NCI-H2107 treated with DMSO at 0.1 percent for 48 hours (cell line): Measurements from ENCODE around the gene SERPINA5.
"Not testable (repeated sequence)": the region's sequence is repeated elsewhere in the genome, so short reads cannot be mapped to it uniquely, and the experiment has no call there.

Experiments
- DNase-seq: peaks from one replicate; lab custom pipeline; 2025; ENCODE audit not compliant: unreplicated experiment; lab: John Stamatoyannopoulos, UW

SERPINA5 gene

DNA sequence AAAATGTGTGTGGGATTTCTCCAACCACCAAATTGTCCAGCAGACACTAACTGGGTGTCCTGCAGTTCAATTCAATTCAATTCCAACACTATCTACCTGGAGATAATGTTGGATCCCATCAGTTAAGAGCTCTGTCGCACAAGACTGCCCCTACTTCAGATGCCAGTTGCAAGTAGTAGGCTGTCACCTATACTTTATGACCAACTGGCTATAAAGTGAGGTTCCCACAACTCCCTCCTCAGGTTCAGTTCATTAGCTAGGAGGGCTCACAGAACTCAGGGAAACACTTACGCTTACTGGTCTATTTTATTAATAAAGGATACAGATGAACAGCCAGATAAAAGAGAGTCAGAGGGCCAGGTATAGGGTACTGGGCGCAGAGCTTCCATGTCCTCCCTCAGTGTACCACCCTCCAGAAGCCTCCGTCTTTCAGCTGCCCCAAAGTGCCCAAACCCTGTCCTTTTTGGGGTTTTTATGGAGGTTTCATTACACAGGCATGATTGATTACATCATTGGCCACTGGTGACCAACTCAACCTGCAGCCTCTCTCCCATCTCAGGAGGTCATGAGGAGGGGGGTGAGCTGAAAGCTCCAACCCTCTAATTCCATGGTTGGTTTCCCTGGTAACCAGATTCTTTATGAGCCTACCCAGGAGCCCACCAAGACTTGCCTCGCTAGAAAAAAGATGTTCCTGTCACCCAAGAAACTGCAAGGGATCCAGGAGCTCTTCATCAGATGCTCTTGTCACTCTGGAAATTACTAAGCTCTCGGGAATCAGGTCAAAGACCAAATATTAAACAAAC is 7.5 kb upstream of the SERPINA5 start:
- DNase-seq, result no peak

- no peak for DNase-seq
These were observed 6.9 kb upstream of the SERPINA5 start for GRCh38 chr14:94574336-94574735.

DNA sequence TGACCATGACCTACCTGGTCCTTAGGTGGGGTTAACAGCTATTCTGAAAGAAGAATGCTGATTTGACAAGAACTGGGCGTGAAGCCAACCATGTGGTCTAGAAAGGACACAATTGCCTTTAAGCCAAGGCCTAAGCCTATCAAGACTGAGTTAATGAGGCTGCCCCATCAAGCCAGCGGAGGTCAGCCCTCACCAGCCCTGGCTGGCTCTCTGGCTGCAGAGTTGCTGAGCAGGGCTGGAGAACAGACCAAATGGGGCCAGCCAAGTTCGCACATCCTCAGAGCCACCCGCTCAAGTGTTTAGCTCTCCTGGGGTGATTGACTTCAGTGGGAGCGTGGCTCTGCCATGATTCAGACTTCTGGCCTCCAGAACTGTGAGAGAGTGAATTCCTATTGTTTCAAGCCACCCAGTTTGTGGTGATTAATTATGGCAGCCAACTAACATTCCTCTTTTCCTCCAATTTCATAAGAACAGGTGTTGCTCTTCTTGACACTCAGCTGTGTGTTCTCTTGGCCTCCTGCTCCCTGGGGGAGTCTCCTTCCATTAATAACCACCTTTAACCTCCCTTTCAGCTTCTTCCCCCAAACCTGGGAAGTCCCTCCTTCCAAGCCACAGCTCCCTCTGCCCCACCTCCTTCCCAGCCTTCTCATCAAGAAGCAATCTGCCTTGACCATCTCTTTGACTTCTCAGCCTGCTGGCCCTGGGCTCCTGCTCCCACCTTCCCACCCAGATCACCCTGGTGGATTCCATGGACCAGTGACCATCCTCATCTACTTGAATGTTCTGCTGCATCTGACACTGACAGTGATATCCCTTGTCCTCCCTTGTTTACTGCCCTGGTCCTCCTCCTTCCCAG is 5.3 kb upstream of the SERPINA5 start:
- no peak for DNase-seq

GRCh38 chr14:94577472-94577871 is 3.8 kb upstream of the SERPINA5 start:
- DNase-seq, result not testable (repeated sequence)

GRCh38 chr14:94578712-94579111 is 2.5 kb upstream of the SERPINA5 start:
- no peak for DNase-seq

DNA sequence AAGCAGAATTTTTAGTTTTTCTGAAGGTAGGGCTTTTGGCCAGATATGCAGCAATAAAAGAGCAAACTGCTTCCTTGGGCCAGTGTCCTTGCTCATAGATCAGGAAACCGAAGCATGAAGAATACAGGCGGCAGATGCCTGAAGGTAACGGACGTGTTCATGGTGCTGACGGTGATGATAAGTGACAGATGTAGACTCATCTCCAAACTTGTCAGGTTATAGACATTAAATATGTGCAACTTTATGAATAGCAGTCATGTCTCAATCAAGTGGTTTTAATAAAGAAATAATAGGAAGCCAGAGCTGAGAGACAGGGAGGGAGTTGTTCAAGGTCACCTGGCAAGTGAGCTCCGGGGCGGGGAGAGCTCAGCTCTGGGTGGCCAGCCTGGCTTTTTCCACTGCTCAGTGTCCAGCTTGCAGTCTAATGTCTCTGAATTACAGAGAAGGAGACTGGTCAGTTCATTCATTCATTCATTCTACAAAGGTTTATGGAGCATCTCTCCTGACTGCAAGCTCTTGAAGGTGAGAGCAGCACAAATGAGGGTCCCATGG is 1.0 kb downstream of the SERPINA5 start:
- DNase-seq, result no peak

DNA sequence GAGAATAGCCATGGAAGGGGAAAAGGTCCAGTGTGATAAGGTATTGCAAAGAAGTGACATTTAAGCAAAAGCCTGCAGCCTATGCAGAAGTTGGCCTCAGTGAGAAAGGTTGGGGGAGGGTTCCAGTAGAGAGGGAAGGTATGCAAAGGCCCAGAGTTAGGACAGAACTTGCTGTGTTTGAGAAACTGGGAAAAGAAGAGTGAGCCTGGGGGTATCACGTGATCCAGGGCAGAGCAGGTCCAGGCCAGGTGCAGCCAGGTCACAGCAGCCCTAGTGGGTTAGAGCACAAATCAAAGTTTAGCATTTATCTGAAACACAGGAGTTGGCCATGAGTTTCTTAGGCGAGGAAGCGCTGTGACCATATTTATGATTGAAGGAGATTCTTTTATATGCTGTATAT is 1.6 kb downstream of the SERPINA5 start:
- DNase-seq, result no peak

- DNase-seq, result no peak
These were observed 2.3 kb downstream of the SERPINA5 start for GRCh38 chr14:94583557-94583956.

DNA sequence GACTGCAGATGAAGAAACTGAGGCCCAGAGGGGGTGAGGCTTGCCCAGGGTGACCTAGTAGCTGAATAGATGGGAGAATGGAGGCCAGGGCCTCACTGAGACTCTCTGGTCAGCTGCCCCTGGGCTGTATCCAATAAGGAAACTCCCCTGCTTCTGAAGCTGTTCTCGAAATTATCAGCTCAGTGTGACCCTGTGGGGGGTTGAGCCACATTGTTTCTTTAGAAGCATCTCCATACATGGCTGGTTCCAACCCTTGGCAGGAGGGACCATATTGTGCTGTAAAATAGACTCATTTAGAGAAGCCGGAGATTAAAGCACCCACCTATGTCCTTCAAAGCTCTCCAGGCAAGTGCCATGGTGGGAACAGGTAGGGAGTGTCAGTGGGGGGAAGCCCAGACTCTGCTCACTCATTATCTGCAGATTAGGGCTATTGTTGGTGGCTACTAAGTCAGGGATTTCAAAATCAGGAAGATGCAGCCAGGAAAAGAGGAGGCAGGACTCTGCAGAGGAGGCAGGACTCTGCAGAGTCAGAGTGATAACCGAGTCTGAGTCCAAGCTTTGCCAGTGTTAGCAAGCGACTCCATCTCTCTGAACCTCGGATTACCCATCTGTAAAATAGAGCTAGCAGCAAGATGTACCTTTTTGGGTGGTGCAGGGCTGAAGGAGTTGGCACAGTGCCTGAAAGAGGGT is 3.5 kb downstream of the SERPINA5 start:
- no peak for DNase-seq

GRCh38 chr14:94586635-94587034 is 5.4 kb downstream of the SERPINA5 start:
- no peak for DNase-seq

GRCh38 chr14:94588311-94588710 is 7.1 kb downstream of the SERPINA5 start:
- no peak for DNase-seq

GRCh38 chr14:94591073-94591472 is 9.8 kb downstream of the SERPINA5 start:
- DNase-seq, result no peak

- DNase-seq, result no peak
These were observed 10.6 kb downstream of the SERPINA5 start for GRCh38 chr14:94591871-94592270.

DNA sequence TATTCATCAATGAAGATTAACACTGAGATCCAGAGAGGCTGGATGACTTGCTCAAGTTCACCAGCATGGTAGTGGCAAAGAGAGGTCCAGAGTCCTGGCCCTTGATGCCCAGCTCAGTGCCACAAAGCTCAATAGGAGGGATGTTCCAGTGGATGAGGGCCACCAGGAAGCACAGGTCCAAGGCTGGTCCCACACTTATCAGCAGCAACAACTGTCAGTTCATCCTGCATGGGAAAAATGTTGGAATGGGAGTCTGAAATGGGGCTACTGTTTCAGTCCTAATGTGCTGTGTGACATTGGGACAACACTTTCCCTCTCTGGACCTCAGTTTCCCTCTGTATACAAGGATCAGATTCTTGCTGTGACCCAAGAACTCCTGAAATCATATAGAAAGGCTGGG is 11.2 kb downstream of the SERPINA5 start:
- DNase-seq, result no peak

DNA sequence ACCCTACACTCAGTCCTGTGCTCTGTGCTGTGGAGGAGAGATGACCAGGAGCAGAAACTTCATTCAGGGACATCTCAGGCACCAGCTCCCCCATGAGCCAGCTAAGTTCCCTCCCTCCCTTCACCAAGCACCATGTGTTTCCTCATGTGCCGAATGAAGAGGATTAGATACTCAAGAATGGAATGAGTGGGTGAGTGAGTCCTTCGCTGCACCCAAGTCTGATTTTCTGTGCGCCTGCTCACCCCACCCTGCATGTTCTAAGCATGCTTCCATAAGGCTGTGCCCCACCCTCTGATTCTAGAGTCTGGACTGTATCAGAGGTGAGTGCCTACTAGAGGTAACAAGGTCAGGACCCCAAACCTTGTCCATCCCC is 12.1 kb downstream of the SERPINA5 start:
- DNase-seq, result no peak

DNA sequence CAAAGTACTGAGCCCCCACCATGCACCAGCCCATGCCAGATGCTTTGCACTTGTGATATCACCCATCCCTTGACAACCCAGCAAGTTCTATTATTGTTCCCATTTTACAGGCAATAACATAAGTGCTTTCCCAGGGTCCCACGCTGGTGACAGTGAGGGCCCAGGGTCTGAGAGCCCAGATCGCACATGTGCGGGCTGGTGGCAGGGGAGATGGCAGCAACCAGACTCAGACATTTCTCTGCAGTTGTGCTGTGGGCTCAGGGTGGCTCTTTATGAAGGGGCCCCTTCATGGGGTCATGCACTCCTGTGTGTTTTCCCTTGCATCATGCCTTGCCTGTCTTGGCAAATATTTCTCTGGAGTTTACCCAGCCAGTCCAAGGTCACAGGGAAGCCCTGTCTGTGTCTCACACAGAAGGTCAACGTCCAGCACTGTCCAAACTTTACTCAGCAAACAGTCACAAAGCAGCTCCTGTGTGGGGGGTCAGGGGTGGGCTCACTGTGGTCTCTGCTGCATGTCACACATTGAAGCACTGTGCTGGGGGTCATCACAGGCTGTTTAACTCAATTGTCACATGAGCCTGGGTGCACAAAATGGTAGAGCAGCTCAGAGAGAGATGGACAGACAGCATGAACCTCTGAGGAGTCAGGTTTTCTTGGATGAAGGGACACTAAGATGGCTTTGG is 12.7 kb downstream of the SERPINA5 start:
- no peak for DNase-seq

- no peak for DNase-seq
These were observed 13.2 kb downstream of the SERPINA5 start for GRCh38 chr14:94594441-94594840.

DNA sequence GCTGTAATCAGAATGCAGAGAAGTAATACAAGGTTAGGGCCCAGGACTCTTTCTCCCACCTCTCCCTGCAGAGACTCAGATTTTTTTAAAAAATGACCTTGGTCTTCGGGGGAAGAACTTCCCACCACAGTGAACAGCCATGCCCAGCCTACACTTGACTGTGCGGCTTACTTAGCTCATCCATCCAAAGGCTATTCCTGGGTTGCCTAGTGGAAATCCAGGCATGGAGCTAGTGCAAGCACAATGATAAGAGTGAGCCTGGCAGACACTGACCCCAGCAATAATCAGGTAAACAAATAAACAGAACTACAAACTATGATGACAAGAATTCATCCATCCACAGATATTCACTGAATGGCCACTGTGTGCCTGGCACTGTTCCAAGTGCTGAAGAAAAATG is 14.7 kb downstream of the SERPINA5 start:
- no peak for DNase-seq

DNA sequence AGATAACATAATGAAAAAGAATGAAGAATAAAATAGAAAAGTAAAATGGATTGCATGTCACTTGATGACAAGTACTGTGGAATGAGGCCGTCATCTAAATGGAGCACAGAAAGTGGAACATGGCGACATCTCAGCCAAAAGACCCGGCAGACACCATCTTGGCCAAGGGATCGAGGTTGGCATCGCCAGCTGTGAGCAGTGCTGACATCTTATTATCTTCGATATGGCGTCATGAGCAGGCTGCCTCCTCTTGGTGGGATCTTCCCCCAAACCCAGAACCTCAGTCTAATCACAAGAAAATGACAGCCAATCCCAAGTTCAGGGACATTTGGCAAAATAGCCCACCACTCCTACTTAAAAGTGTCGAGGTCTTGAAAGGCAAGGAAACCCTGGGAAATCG is 15.1 kb downstream of the SERPINA5 start:
- no peak for DNase-seq

DNA sequence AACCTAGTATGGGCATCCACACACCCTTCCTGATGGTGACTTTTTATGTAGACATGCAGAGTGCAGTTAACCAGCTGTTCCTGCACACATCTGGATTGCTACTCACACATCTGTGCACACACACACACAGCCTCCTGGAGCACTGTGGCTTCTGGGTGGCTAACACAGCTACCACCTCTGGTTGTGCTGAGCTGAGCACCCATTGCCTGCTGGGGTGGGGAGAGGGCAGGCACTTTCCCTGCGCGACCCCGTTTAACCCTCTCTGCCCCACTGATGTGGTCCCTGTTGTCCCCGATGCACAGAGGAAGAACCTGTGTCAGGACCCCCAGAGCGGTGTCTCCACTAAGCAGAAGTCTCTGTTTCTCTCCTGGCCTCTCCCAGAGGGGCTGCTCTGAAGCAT is 16.6 kb downstream of the SERPINA5 start:
- no peak for DNase-seq

GRCh38 chr14:94598506-94598815 is 17.2 kb downstream of the SERPINA5 start:
- DNase-seq, result no peak
